ENCODE data around the gene CD82. TPM values are rescaled to one million over a fixed set of nuclear protein-coding genes. Genes with fewer than 3 reads are reported as not detected.

Gene CD82
- total RNA-seq, 1 donor from 2014 or later = 4.4 TPM

DNA sequence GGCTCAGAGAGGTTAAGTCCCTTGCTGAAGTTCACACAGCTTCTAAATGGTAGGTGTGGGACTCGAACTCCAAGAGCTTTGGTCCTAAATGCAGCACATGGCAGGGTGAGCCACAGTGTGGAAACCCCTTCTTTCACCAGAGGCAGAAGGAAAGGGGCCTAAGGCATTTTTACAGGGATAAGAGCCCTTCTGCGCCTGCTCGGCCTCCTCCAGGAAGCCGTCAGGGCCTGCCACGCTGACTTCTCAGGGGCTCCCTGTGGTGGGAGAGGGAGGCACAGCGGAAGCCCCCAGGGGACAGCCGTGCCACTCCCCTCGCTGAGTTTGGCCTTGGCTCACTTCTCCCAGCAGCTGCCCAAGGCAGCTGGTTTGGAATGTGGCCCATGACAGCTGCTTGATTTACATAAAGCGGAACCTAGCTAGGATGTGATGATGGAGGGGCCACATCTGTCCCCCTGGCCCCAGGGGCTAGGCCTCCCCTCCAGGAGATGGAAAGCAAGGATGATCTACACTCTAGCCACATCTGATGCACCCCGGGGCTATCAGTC, 35.4 kb downstream of the CD82 start:
- Mint-ChIP-seq H3K9me3 (ENCODE audit: unreplicated experiment) (no peaks in the 10 kb centered on the region), H3K27me3 (ENCODE audit: unreplicated experiment) (peaks cover under 1% of the 10 kb centered on the region), H3K4me1 (ENCODE audit: low read depth, unreplicated experiment) (peaks cover 21% of the 10 kb centered on the region), H3K36me3 (ENCODE audit: unreplicated experiment) (no peaks in the 10 kb centered on the region), H3K27ac (ENCODE audit: unreplicated experiment) (no peak overlapping the region), H3K4me3 (ENCODE audit: unreplicated experiment) (no peak overlapping the region)
- no peak for DNase-seq
- no peak for TF ChIP-seq CTCF (IDR thresholded peaks at IDR 0.05; ENCODE audit: partially characterized antibody, unreplicated experiment)

DNA sequence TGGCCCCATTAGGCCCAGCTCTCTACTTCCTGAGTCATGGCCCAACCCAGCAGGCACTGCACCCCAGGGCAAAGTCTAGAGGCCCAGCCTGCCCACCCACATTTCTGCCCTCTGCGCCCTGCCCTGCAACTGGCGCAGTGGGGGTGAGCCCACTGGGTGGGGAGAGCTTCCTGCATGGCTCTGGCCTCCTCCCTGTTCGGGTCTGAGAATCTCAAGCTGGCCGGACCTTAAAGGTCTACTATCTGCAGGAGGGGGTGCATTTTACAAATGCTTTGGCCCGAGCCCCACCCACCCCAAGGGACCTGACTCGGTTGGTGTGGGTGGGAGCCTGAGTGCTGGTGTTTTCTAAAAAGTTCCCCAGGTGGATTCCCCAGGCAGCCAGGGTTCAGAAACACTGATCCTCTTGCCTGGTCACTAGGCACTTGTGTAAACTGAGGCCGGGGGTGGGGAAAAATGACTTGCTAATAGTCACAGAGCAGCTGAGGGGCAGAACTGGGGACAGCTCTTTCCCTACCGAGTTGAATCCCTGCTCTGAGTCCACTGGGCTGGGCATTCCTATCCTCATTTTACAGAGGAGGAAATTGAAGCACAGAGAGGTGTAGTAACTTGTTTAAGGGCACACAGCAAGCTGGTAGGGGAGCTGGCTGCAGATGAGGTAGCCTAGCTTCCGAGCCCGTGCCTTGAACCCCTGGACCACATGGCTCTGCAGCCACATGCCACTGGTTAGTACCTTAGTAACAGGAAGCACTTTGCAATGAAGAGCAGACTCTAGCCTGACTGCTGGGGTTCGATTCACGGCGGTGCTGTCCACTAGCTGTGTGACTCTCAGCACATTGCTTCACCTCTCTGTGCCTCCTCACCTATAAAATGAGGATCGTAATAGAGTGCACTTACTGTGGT, 36.3 kb downstream of the CD82 start:
- H3K36me3 Mint-ChIP-seq (ENCODE audit: unreplicated experiment) = no peaks in the 10 kb centered on the region
- no peak overlapping the region for H3K4me3 Mint-ChIP-seq (ENCODE audit: unreplicated experiment)
- H3K27ac Mint-ChIP-seq (ENCODE audit: unreplicated experiment) = no peak overlapping the region
- H3K4me1 Mint-ChIP-seq (ENCODE audit: low read depth, unreplicated experiment) = peaks cover 17% of the 10 kb centered on the region
- TF ChIP-seq CTCF (IDR thresholded peaks at IDR 0.05; ENCODE audit: partially characterized antibody, unreplicated experiment) = no peak
- H3K9me3 Mint-ChIP-seq (ENCODE audit: unreplicated experiment) = peaks cover 3% of the 10 kb centered on the region
- H3K27me3 Mint-ChIP-seq (ENCODE audit: unreplicated experiment) = peaks cover 2% of the 10 kb centered on the region
- DNase-seq = no peak

DNA sequence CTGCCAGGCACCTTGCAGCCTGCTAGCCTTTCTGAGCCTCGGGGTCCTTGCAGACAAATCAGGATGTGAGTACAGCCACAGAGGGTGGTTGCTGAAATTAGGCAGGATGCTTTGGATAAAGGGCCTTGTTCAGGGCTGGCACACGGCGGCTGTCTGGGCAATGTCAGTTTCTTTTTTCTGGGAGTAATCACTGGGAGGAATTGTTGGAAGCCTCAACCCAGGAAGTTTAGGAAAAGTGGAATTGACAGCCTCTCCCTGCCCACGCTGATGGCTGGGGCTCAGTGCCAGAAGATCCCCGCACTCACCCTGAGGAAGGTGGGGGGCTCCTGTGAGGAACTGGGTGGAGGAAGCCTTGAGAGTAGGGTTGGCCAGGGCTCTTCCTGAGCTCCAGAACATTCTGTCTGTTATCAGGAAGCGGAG, 37.4 kb downstream of the CD82 start:
- Mint-ChIP-seq H3K4me1 (ENCODE audit: low read depth, unreplicated experiment) (peaks cover 15% of the 10 kb centered on the region), H3K9me3 (ENCODE audit: unreplicated experiment) (peaks cover 4% of the 10 kb centered on the region), H3K4me3 (ENCODE audit: unreplicated experiment) (no peak overlapping the region), H3K27ac (ENCODE audit: unreplicated experiment) (no peak overlapping the region), H3K27me3 (ENCODE audit: unreplicated experiment) (peaks cover 6% of the 10 kb centered on the region), H3K36me3 (ENCODE audit: unreplicated experiment) (no peaks in the 10 kb centered on the region)
- no peak for TF ChIP-seq CTCF (IDR thresholded peaks at IDR 0.05; ENCODE audit: partially characterized antibody, unreplicated experiment)
- DNase-seq = no peak

DNA sequence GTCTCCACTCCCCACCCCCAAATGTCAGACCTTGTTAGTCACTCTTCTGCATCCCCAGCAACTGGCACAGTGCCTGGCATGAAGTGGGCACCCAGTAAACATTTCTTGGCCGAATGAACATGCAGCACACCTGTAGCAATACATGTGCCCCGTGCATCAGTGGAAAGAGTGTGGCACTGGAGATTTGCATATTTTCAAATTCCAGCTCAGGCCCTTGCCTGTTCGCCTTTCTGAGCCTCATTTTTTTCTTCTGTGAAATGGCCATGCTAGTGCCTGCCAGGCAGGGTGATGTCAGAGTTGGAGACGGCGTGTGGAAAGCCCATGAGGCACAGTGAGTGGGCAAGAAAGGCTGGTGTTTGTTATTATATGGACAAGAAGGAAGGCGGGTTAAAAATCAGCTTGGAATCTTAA, 38.7 kb downstream of the CD82 start:
- Mint-ChIP-seq H3K9me3 (ENCODE audit: unreplicated experiment) (peaks cover 5% of the 10 kb centered on the region), H3K4me3 (ENCODE audit: unreplicated experiment) (no peak overlapping the region), H3K27me3 (ENCODE audit: unreplicated experiment) (peaks cover 6% of the 10 kb centered on the region), H3K27ac (ENCODE audit: unreplicated experiment) (no peak overlapping the region), H3K4me1 (ENCODE audit: low read depth, unreplicated experiment) (peaks cover 24% of the 10 kb centered on the region), H3K36me3 (ENCODE audit: unreplicated experiment) (no peaks in the 10 kb centered on the region)
- no peak for DNase-seq
- TF ChIP-seq CTCF (IDR thresholded peaks at IDR 0.05; ENCODE audit: partially characterized antibody, unreplicated experiment) = no peak

Measured in glutamatergic neuron (in vitro differentiated cells).